Lower leg skin (tissue), 4 donors: ENCODE results near the gene CALD1. TPM values are rescaled to one million over a fixed set of nuclear protein-coding genes. Genes with fewer than 3 reads are reported as not detected.

ENCODE experiments used
- DNase-seq, 2 donors: peaks; one replicate each; pipeline ENCODE4 v3.0.0-alpha.2; 2019; ENCODE audit warnings: low spot score in 2 of 2
- H3K4me3 ChIP-seq: fragments of 200-600 bp; sonication (generic); 2 replicates; pipeline ENCODE4 v1.5.1; 2017; ENCODE audit warnings: mild to moderate bottlenecking, low read depth; ENCODE audit not compliant: poor library complexity, severe bottlenecking
- POLR2A ChIP-seq, 2 donors: fragments of 450-650 bp; IDR thresholded peaks; one replicate each; pipeline ENCODE4 v1.6.1; 2016 to 2017; ENCODE audit warnings: antibody characterized with exemption in 2 of 2, mild to moderate bottlenecking in 1 of 2, moderate library complexity in 1 of 2
- WGBS, 2 donors: methylation state at CpG; one replicate each; pipeline ENCODE4 v1.1.5; 2018; 5-methylcytosine and 5-hydroxymethylcytosine counted together
- intact Hi-C: fragments of 100-400 bp; cut with DNase I; formaldehyde crosslinking; loops from one replicate; pipeline ENCODE4 v1.15.0; 2023; ENCODE audit warnings: low total_unique reads
- total RNA-seq, 4 donors: library from RNA; depleted of rRNA; stranded (reverse); fragments of >200 nt; gene quantifications; one replicate each; pipeline ENCODE4 v1.1.0, GENCODE V29; 2016
- TF ChIP-seq, protein P1 (sequence below), 3 donors: fragments of 450-650 bp; IDR thresholded peaks; one replicate each; pipeline ENCODE4 v1.5.1; 2016; ENCODE audit warnings: antibody characterized with exemption in 3 of 3, mild to moderate bottlenecking in 3 of 3, moderate library complexity in 2 of 3

CALD1 gene
- total RNA-seq, 4 donors from 2014 or later = 30.3 to 95.7 (median 58.0) TPM

- H3K4me3 ChIP-seq = no peak overlapping the region
- no peak for DNase-seq
- WGBS, 2 donors = 54 to 58% methylated on average over 9 of the region's 9 CpGs
- TF ChIP-seq, protein P1, sequence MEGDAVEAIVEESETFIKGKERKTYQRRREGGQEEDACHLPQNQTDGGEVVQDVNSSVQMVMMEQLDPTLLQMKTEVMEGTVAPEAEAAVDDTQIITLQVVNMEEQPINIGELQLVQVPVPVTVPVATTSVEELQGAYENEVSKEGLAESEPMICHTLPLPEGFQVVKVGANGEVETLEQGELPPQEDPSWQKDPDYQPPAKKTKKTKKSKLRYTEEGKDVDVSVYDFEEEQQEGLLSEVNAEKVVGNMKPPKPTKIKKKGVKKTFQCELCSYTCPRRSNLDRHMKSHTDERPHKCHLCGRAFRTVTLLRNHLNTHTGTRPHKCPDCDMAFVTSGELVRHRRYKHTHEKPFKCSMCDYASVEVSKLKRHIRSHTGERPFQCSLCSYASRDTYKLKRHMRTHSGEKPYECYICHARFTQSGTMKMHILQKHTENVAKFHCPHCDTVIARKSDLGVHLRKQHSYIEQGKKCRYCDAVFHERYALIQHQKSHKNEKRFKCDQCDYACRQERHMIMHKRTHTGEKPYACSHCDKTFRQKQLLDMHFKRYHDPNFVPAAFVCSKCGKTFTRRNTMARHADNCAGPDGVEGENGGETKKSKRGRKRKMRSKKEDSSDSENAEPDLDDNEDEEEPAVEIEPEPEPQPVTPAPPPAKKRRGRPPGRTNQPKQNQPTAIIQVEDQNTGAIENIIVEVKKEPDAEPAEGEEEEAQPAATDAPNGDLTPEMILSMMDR (IDR thresholded peaks at IDR 0.05) = no peak
- TF ChIP-seq POLR2A (IDR thresholded peaks at IDR 0.05) = no peak
- intact Hi-C loops = loop anchor here (5.0 kb wide), 1 partner anchor 257 kb away; no protein-coding TSS in a partner anchor
Measured at GRCh38 chr7:134954197-134955082, 175.0 kb downstream of the CALD1 start.

- intact Hi-C loops = no loop called here
- no peak for TF ChIP-seq POLR2A (IDR thresholded peaks at IDR 0.05)
- 95 to 97% methylated on average over 3 of the region's 3 CpGs for WGBS, 2 donors
- no peak overlapping the region for H3K4me3 ChIP-seq
- no peak for DNase-seq
Measured at GRCh38 chr7:134957005-134957404, 177.6 kb downstream of the CALD1 start.

- no peak for TF ChIP-seq POLR2A (IDR thresholded peaks at IDR 0.05)
- TF ChIP-seq, protein P1 (IDR thresholded peaks at IDR 0.05) = no peak
- no peak overlapping the region for H3K4me3 ChIP-seq
- 91 to 95% methylated on average over 5 of the region's 5 CpGs for WGBS, 2 donors
- no peak for DNase-seq
- intact Hi-C loops = no loop called here
Measured at GRCh38 chr7:134959810-134960209, 180.4 kb downstream of the CALD1 start.

DNA sequence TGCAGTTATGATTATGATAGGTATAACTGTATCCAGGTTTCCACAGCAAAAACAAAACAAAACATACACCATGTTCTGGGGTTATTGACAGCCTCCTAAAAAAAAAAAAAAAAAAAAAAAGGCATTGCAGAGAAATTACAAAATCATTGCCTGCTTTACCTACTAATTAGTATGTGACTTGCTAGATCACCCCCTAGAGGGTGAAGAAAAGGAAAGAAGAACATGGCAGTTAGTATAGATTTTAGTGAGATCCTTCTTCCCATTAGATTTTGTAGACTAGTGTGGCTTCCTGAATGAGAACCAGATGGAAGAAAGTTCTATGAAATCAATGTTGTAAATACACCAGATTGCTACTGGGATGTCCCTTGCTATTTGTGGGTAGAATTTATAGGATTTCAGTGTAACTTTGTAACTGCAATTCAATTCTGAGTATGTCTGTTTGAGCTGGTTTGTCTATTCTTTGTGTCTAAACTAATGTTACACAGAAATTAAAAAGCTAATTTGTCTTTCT, 182.9 kb downstream of the CALD1 start:
- H3K4me3 ChIP-seq = no peak overlapping the region
- no peak for DNase-seq
- TF ChIP-seq POLR2A (IDR thresholded peaks at IDR 0.05) = no peak
- TF ChIP-seq, protein P1 (IDR thresholded peaks at IDR 0.05) = no peak
- intact Hi-C loops = no loop called here

- intact Hi-C loops = no loop called here
- DNase-seq = no peak
- 39 to 46% methylated on average over 4 of the region's 4 CpGs for WGBS, 2 donors
- TF ChIP-seq POLR2A (IDR thresholded peaks at IDR 0.05) = no peak
- TF ChIP-seq, protein P1 (IDR thresholded peaks at IDR 0.05) = no peak
- H3K4me3 ChIP-seq = no peak overlapping the region
Measured at GRCh38 chr7:134963036-134963435, 183.6 kb downstream of the CALD1 start.

DNA sequence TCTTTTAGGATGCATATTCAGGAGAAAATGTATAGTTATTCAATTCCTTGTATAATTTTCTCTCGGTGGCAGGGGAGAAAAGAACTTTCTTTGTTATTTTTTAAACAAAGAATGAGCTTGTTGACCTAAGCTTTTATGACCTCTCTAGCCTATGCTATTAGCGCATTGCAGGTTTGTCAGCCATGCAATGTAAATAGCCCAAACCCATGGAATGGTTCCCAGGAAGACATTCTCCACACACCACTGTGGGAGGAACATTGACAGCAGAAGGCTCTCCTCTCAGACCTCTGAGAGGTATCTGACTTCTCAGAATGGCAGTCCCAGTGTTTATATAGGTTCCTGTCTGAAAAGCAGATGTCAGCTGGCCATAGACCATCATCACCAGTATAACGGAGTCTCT, 187.3 kb downstream of the CALD1 start:
- H3K4me3 ChIP-seq = no peak overlapping the region
- TF ChIP-seq POLR2A (IDR thresholded peaks at IDR 0.05) = no peak
- TF ChIP-seq, protein P1 (IDR thresholded peaks at IDR 0.05) = no peak
- intact Hi-C loops = no loop called here
- DNase-seq = no peak
- WGBS, 2 donors = 85 to 94% methylated on average over 3 of the region's 3 CpGs
